ENCODE measurements around the gene SH3BP5. TPM values are rescaled to one million over a fixed set of nuclear protein-coding genes. Genes with fewer than 3 reads are reported as not detected.

The SH3BP5 gene
- total RNA-seq, 1 experiment from 2014 or later = 13.9 TPM

- H3K27ac ChIP-seq (ENCODE audit: low read depth, low read length) = no peak overlapping the region
- H3K4me1 ChIP-seq (ENCODE audit: control insufficient read depth in 1 of 2, insufficient read depth in 2 of 2, low read length in 2 of 2) = peaks cover 0 to 10% of the 10 kb centered on the region in 2 experiments; a peak in 3 of 4 replicates
- DNase-seq (ENCODE audit: low read depth, low spot score) (no peak), ATAC-seq (no peak)
- no peaks in the 10 kb centered on the region for H3K36me3 ChIP-seq (ENCODE audit: control insufficient read depth in 1 of 2, insufficient read depth in 2 of 2, low read length in 2 of 2)
- H3K79me2 ChIP-seq (ENCODE audit: insufficient read depth, low read length) = no peaks in the 10 kb centered on the region
- ChIA-PET POLR2A (no interaction called here), RAD21 (ENCODE audit: low non-redundant PET in 1 of 2, low total read pairs in 2 of 2, uncharacterized antibody in 2 of 2, unreplicated experiment in 2 of 2) (no interaction called here), CTCF (no interaction called here)
- H2AFZ ChIP-seq (ENCODE audit: low read depth, low read length, poor library complexity, severe bottlenecking) = no peak overlapping the region
- H3K4me2 ChIP-seq (ENCODE audit: low read length) = no peak overlapping the region
- no peaks in the 10 kb centered on the region for H3K9me2 ChIP-seq (ENCODE audit: insufficient read depth)
- no peaks in the 10 kb centered on the region for H4K20me1 ChIP-seq (ENCODE audit: insufficient read depth)
- H3K9ac ChIP-seq (ENCODE audit: low read length) = no peak overlapping the region
- H3K9me3 ChIP-seq (ENCODE audit: control insufficient read depth in 1 of 2, insufficient read depth in 1 of 2, low read depth in 1 of 2, low read length in 2 of 2) = no peaks in the 10 kb centered on the region
- TF ChIP-seq, protein P1, sequence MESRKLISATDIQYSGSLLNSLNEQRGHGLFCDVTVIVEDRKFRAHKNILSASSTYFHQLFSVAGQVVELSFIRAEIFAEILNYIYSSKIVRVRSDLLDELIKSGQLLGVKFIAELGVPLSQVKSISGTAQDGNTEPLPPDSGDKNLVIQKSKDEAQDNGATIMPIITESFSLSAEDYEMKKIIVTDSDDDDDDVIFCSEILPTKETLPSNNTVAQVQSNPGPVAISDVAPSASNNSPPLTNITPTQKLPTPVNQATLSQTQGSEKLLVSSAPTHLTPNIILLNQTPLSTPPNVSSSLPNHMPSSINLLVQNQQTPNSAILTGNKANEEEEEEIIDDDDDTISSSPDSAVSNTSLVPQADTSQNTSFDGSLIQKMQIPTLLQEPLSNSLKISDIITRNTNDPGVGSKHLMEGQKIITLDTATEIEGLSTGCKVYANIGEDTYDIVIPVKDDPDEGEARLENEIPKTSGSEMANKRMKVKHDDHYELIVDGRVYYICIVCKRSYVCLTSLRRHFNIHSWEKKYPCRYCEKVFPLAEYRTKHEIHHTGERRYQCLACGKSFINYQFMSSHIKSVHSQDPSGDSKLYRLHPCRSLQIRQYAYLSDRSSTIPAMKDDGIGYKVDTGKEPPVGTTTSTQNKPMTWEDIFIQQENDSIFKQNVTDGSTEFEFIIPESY (IDR thresholded peaks at IDR 0.05; ENCODE audit: extremely low read depth, insufficient replicate concordance, low read length) = no peak
- TF ChIP-seq RAD21 (IDR thresholded peaks at IDR 0.05; ENCODE audit: low read depth) (no peak), POLR2AphosphoS5 (IDR thresholded peaks at IDR 0.05; ENCODE audit: low read depth, low read length) (no peak), CBX3 (IDR thresholded peaks at IDR 0.05; ENCODE audit: low read depth) (no peak), SP1 (IDR thresholded peaks at IDR 0.05; ENCODE audit: low read depth) (no peak), YY1 (IDR thresholded peaks at IDR 0.05; ENCODE audit: extremely low read depth, insufficient replicate concordance, low read depth, low read length) (no peak), EZH2phosphoT487 (IDR thresholded peaks at IDR 0.05; ENCODE audit: borderline replicate concordance) (no peak), CEBPB (IDR thresholded peaks at IDR 0.05; ENCODE audit: low read depth) (no peak), TCF7L2 (IDR thresholded peaks at IDR 0.05; ENCODE audit: borderline replicate concordance, extremely low read depth, insufficient read depth, insufficient read length) (no peak), EGR1 (IDR thresholded peaks at IDR 0.05; ENCODE audit: low read depth) (no peak), FOSL1 (IDR thresholded peaks at IDR 0.05; ENCODE audit: low read depth) (no peak), SIN3A (IDR thresholded peaks at IDR 0.05; ENCODE audit: low read depth) (no peak)
- H3K27me3 ChIP-seq (ENCODE audit: insufficient read depth, low read length) = no peaks in the 10 kb centered on the region
- no TSS peak for BruUV-seq (replicated peaks)
- intact Hi-C loops (cut with micrococcal nuclease) = no loop called here
- H3K4me3 ChIP-seq (replicated peaks in 1 of 2; ENCODE audit: low read depth in 1 of 2, low read length in 2 of 2) = no peak overlapping the region
Measured at GRCh38 chr3:15345066-15345607, 12.8 kb upstream of the SH3BP5 start.
